Fibroblast of lung (primary cell): ENCODE data around the gene NEUROD1.

Experiments
- CTCF ChIP-seq, 2 donors: IDR thresholded peaks in 1 of 2; conservative IDR thresholded peaks in 1 of 2; 1 replicate in 1 of 2; 2 replicates in 1 of 2; pipeline ENCODE4 v1.5.1; 2011 to 2012; ENCODE audit warnings: low read length in 2 of 2, control low read depth in 1 of 2, inconsistent platforms in 1 of 2, low read depth in 1 of 2, mild to moderate bottlenecking in 1 of 2
- EZH2 ChIP-seq: IDR thresholded peaks from 2 replicates; pipeline ENCODE4 v1.5.1; 2012; ENCODE audit warnings: low read length, control low read depth, mild to moderate bottlenecking; ENCODE audit errors: missing control alignments

DNA sequence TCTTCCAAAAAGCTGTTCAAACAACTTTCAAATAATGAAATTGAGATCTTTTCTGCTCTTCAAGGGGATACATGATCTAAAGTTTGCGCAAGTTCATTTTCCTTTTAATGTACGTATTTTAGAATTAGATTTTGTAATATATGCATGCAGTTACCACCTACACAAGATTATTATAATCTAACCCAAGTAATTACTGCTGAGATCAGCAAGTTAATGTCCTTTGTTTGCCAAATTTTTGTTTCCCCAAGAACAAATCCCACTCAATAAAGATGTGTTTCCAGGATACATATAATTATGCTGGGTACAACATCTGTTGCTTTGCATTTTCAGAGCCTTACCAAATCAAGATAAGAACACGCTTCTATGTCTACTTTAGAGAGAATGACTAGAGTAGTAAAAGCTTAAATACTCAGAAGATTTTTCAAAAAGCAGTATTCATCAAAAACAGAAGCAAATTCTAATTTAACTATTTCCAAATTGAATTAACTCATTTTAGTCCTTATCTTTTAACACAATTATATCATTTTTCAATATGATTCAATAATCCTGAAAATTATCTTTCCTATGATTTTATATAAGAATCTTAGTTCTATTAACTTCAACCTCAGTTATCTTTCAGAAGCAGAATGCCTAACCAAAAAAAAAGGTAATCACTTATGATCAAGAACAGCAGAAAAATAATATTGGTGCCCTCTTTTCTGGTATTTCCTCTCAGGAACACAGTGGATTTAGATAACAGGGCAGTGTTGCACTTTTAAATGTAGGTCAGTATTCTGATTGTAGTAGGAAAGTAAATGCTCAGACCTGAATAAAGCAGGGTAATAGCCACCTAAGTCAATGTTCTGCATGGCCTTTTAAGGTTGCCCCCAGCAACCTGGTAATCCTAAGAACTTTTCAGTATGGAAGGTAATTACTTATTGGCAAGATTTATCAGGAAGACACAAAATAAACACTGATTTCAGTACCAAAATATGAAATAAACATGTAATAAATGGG is 51.4 kb downstream of the NEUROD1 start:
- TF ChIP-seq CTCF (conservative IDR thresholded peaks at IDR 0.05 in 1 of 2, IDR thresholded peaks at IDR 0.05 in 1 of 2; ENCODE audit: low read depth in 1 of 2, low read length in 2 of 2) (no peak), EZH2 (no peak)
